ENCODE data around the gene CNOT6.

The CNOT6 gene

DNA sequence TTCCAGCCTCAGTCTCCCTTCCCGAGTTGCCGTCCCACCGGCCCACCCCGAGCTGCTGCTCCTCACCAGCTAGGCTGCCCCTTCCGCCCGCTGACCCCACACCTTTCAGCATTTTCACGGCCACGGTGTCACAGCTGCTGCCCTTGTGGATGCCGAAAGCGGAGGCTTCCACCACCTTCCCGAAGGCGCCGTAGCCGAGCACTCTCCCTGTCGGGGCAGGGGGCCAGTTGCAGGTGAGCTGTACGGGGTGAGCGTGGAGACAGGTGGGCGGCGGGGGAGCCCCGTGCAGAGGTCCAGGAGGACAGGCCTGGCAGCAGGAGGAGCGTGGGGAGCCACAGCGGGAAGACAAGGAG lies 125.4 kb downstream of the CNOT6 start:
- H3K4me3 Mint-ChIP-seq, result peak overlapping the region; percentile 33
- ATAC-seq (no peak), DNase-seq (ENCODE audit: low spot score in 2 of 2) (no peak)
- H3K9me3 Mint-ChIP-seq, result no peaks in the 10 kb centered on the region
- H3K27ac Mint-ChIP-seq, result no peak overlapping the region
- H3K36me3 Mint-ChIP-seq, result no peaks in the 10 kb centered on the region
- H3K4me1 Mint-ChIP-seq, result peaks cover 8% of the 10 kb centered on the region

GRCh38 chr5:180620014-180620413 lies 125.8 kb downstream of the CNOT6 start:
- H3K4me1 Mint-ChIP-seq, result peaks cover 13% of the 10 kb centered on the region
- ATAC-seq, result no peak
- peak overlapping the region; percentile 33 for H3K4me3 Mint-ChIP-seq
- H3K9me3 Mint-ChIP-seq, result no peaks in the 10 kb centered on the region
- H3K27ac Mint-ChIP-seq, result no peak overlapping the region
- H3K36me3 Mint-ChIP-seq, result no peaks in the 10 kb centered on the region
- no peak for DNase-seq (ENCODE audit: low spot score in 2 of 2)

GRCh38 chr5:180621311-180621710 lies 127.1 kb downstream of the CNOT6 start:
- Mint-ChIP-seq H3K4me3 (no peak overlapping the region), H3K27ac (no peak overlapping the region), H3K36me3 (no peaks in the 10 kb centered on the region), H3K9me3 (no peaks in the 10 kb centered on the region), H3K4me1 (peaks cover 17% of the 10 kb centered on the region)
- ATAC-seq (no peak), DNase-seq (ENCODE audit: low spot score in 2 of 2) (no peak)

DNA sequence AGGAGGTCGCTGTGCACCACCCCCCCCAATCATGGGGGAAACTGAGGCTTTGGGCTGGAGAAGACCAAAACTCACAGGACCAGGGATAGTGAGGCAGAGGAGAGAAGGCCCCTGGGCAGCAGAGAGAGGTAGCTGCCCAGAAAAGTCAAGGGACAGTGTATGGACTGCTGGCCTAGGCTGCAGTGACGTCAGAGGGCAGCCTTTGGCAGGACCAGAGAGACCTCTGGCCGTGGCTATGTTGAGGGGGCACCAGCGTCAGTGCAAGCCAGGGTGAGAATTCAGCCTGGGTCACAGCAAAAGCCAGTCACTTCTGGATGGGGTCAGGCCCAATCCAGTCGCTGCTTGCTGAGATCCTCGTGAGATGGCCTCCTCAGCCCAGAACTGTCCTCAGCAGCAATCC lies 128.7 kb downstream of the CNOT6 start:
- ATAC-seq (no peak), DNase-seq (ENCODE audit: low spot score in 2 of 2) (no peak)
- Mint-ChIP-seq H3K4me1 (peaks cover 17% of the 10 kb centered on the region), H3K4me3 (no peak overlapping the region), H3K9me3 (no peaks in the 10 kb centered on the region), H3K27ac (no peak overlapping the region), H3K36me3 (no peaks in the 10 kb centered on the region)

GRCh38 chr5:180623411-180623834 lies 129.2 kb downstream of the CNOT6 start:
- peaks cover 17% of the 10 kb centered on the region for H3K4me1 Mint-ChIP-seq
- ATAC-seq, result no peak
- H3K4me3 Mint-ChIP-seq, result no peak overlapping the region
- H3K9me3 Mint-ChIP-seq, result no peaks in the 10 kb centered on the region
- no peak for DNase-seq (ENCODE audit: low spot score in 2 of 2)
- H3K27ac Mint-ChIP-seq, result peak overlapping the region; percentile 67
- no peaks in the 10 kb centered on the region for H3K36me3 Mint-ChIP-seq

GRCh38 chr5:180623844-180624243 lies 129.7 kb downstream of the CNOT6 start:
- no peaks in the 10 kb centered on the region for H3K9me3 Mint-ChIP-seq
- DNase-seq (ENCODE audit: low spot score in 2 of 2) (no peak), ATAC-seq (no peak)
- H3K36me3 Mint-ChIP-seq, result no peaks in the 10 kb centered on the region
- no peak overlapping the region for H3K4me3 Mint-ChIP-seq
- peak overlapping the region; percentile 67 for H3K27ac Mint-ChIP-seq
- H3K4me1 Mint-ChIP-seq, result peaks cover 17% of the 10 kb centered on the region

GRCh38 chr5:180624587-180624986 lies 130.4 kb downstream of the CNOT6 start:
- Mint-ChIP-seq H3K9me3 (no peaks in the 10 kb centered on the region), H3K4me1 (peaks cover 17% of the 10 kb centered on the region), H3K27ac (peak overlapping the region; percentile 67), H3K4me3 (no peak overlapping the region), H3K36me3 (no peaks in the 10 kb centered on the region)
- DNase-seq (ENCODE audit: low spot score in 2 of 2) (no peak), ATAC-seq (no peak)

GRCh38 chr5:180625125-180625790 lies 131.1 kb downstream of the CNOT6 start:
- no peaks in the 10 kb centered on the region for H3K36me3 Mint-ChIP-seq
- H3K4me3 Mint-ChIP-seq, result no peak overlapping the region
- H3K4me1 Mint-ChIP-seq, result peaks cover 17% of the 10 kb centered on the region
- no peaks in the 10 kb centered on the region for H3K9me3 Mint-ChIP-seq
- no peak for ATAC-seq
- no peak for DNase-seq (ENCODE audit: low spot score in 2 of 2)
- H3K27ac Mint-ChIP-seq, result peak overlapping the region; percentile 67

GRCh38 chr5:180625791-180626660 lies 131.8 kb downstream of the CNOT6 start:
- DNase-seq (ENCODE audit: low spot score in 2 of 2) (no peak), ATAC-seq (no peak)
- Mint-ChIP-seq H3K4me1 (peaks cover 17% of the 10 kb centered on the region), H3K4me3 (no peak overlapping the region), H3K9me3 (no peaks in the 10 kb centered on the region), H3K36me3 (no peaks in the 10 kb centered on the region), H3K27ac (peak overlapping the region; percentile 67)

DNA sequence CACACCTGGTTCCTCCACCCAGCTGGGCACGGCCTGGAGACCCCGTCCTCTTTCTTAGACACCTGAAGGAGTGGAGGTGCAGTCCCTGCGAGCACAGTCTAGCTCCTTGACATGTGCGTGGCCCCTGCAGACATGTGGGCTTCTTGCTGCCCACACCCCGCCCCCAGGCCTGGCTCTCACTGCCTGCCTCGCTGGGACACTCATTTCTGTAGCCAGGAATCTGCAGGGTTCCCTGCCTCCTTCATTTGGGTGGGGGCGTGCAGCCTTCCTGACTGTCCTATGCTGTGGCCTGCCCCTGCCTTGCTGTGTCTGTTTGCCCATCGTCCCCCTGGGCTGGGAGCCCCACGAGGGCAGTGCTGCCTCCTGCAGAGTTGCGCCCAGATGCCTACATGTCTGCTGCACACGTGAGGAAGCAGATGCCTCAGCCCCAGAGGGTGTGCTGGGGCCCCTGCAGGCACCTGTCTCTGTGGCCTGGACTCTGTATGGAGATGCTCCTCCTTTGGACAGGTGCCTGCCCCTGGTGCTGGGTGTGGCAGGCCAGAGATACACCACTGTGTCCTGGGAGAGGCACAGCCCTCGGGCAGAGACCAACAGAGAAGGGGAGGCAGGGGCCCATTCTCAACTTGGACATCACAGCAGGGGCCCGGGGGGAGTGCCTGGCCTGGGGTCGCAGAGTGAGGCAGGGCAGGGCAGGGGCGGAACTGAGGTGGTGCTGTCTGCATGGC lies 132.6 kb downstream of the CNOT6 start:
- peak overlapping the region; percentile 34 for H3K27ac Mint-ChIP-seq

DNA sequence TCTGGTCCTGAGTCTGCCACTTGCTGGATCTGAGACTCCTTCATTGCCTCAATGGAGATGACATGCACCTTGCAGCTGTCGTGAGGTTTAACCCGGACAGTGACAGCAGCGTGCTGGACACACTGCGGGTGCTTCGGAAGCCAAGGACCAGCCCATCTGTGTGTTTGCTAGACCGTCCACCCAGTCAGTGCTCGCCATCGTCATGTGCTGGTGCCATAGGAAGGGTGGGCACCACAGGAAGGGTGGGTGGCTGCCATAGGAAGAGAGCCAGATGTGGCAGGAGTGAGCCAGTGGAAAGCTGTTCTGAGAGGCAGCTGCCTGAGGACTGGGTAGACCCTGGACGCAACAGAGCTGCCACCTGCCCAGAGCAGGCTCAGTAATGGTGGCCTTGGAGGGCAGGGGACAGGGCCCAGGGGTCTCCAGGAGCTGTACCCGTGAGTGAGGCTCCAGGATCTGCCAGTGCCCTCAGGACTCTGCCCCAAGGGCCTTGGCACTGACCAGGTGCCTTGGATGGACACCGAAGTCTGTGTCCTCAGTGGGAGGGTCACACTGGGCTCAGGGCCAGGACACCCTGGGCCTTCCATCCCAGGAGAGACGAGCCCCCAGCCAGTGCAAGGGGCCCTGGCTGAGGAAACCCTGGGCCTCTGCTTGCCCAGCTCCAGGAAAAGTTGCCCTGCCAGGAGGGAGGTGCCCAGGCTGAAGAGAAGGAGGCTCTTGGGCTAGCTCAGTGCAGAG lies 133.4 kb downstream of the CNOT6 start:
- Mint-ChIP-seq H3K4me3 (no peak overlapping the region), H3K36me3 (no peaks in the 10 kb centered on the region), H3K4me1 (peaks cover 17% of the 10 kb centered on the region), H3K27ac (no peak overlapping the region), H3K9me3 (no peaks in the 10 kb centered on the region)
- DNase-seq (ENCODE audit: low spot score in 2 of 2) (no peak), ATAC-seq (no peak)

More for the DNA sequence above, 132.6 kb downstream of the CNOT6 start:
- ATAC-seq (no peak), DNase-seq (ENCODE audit: low spot score in 2 of 2) (no peak)
- peaks cover 17% of the 10 kb centered on the region for H3K4me1 Mint-ChIP-seq
- no peaks in the 10 kb centered on the region for H3K9me3 Mint-ChIP-seq
- H3K36me3 Mint-ChIP-seq, result no peaks in the 10 kb centered on the region
- H3K4me3 Mint-ChIP-seq, result no peak overlapping the region
